Kidney (tissue), 14 donors: Measurements from ENCODE around the gene CALHM4. TPM values are rescaled to one million over a fixed set of nuclear protein-coding genes. Genes with fewer than 3 reads are reported as not detected.

ENCODE experiments used
- DNase-seq, 5 donors: peaks; one replicate each; pipeline ENCODE4 v3.0.0-alpha.2; 2013 to 2020
- FAIRE-seq: peaks from 2 replicates; lab custom pipeline; 2012; peaks lifted over from hg19 to GRCh38; lab: Jason Lieb, UNC
- H3K27ac ChIP-seq, 2 donors: one replicate each; pipeline ENCODE4 v1.7.0; 2013; ENCODE audit warnings: low read depth in 2 of 2, low read length in 2 of 2, inconsistent platforms in 1 of 2
- H3K27me3 ChIP-seq: one replicate; pipeline ENCODE4 v1.7.1; 2013; ENCODE audit warnings: low read length, inconsistent platforms; ENCODE audit not compliant: control insufficient read depth, insufficient read depth
- H3K36me3 ChIP-seq, 3 donors: one replicate each; pipeline versions ENCODE4 v1.7.0 to v1.7.1; 2013; ENCODE audit warnings: low read length in 3 of 3, control low read depth in 1 of 3, inconsistent platforms in 1 of 3; ENCODE audit not compliant: insufficient read depth in 3 of 3, control insufficient read depth in 2 of 3
- H3K4me1 ChIP-seq, 3 donors: one replicate each; pipeline versions ENCODE4 v1.7.0 to v1.7.1; 2013; ENCODE audit warnings: low read length in 3 of 3, inconsistent platforms in 1 of 3, low read depth in 1 of 3; ENCODE audit not compliant: control insufficient read depth in 2 of 3, insufficient read depth in 2 of 3
- H3K4me3 ChIP-seq, 3 donors: one replicate each; pipeline versions ENCODE4 v1.7.0 to v1.8.1; 2013; ENCODE audit warnings: low read length in 3 of 3, control low read depth in 1 of 3, inconsistent platforms in 1 of 3
- H3K9ac ChIP-seq, 3 donors: one replicate each; pipeline versions ENCODE4 v1.7.0 to v1.7.1; 2013; ENCODE audit warnings: low read length in 3 of 3, control low read depth in 1 of 3, inconsistent platforms in 1 of 3
- H3K9me3 ChIP-seq, 3 donors: one replicate each; pipeline versions ENCODE4 v1.7.0 to v1.7.1; 2013; ENCODE audit warnings: low read length in 3 of 3, control low read depth in 1 of 3, inconsistent platforms in 1 of 3; ENCODE audit not compliant: control insufficient read depth in 2 of 3, insufficient read depth in 1 of 3
- CTCF ChIP-seq: IDR thresholded peaks from 3 replicates; pipeline ENCODE4 v1.5.1; 2012; ENCODE audit warnings: mild to moderate bottlenecking, moderate library complexity, borderline replicate concordance; ENCODE audit not compliant: insufficient read depth; ENCODE audit errors: extremely low read depth
- intact Hi-C: fragments of 100-400 bp; cut with DNase I; formaldehyde crosslinking; loops from one replicate; pipeline ENCODE4 v1.11.1; 2022
- polyA plus RNA-seq: library from polyadenylated mRNA; stranded (reverse); fragments of 350-450 nt; fragmentation: Illumina TruSeq; extraction: RNeasy Lipid Tissue Mini Kit (QIAGEN cat#74804); gene quantifications from one replicate; pipeline ENCODE4 v1.2.3, GENCODE V29; 2014; ENCODE audit warnings: low read depth, low replicate concordance; ENCODE audit not compliant: insufficient read depth
- total RNA-seq: library from RNA; stranded (reverse); fragmentation: NEBNext Ultra II Directional; extraction: Animal tissue kit (Norgen Biotek cat#: 25700); gene quantifications from one replicate; pipeline ENCODE4 v1.2.1, GENCODE V29; 2021
- donor health status: control.
- donor health status: control.
- donor health status: control.
- donor health status: control.
- donor health status: control.
- donor health status: DM: yes; HTN: yes; CAD: no.
- donor health status: Normal renal cell carcinoma (clear cell type).

The CALHM4 gene
- total and polyA plus RNA-seq, 2 donors from 2014 or later: 0.60 TPM; not detected in 1

- H3K9ac ChIP-seq: no peak overlapping the region
- TF ChIP-seq CTCF: peak; percentile 68
- no peak overlapping the region for H3K4me3 ChIP-seq
- peak in 4 of 5 donors; percentile 45 to 78 (median 56) for DNase-seq
- H3K27me3 ChIP-seq: no peaks in the 10 kb centered on the region
- peak; percentile 69 for FAIRE-seq
- intact Hi-C loops: loop anchor here (10.0 kb wide), 1 partner anchor 237 kb away; no protein-coding TSS in a partner anchor
- peaks cover 2 to 7% (median 7%) of the 10 kb centered on the region in 3 donors for H3K4me1 ChIP-seq
- no peaks in the 10 kb centered on the region for H3K9me3 ChIP-seq
- no peaks in the 10 kb centered on the region for H3K36me3 ChIP-seq
- no peak overlapping the region for H3K27ac ChIP-seq
Measured at GRCh38 chr6:116531675-116532570, 21.6 kb upstream of the CALHM4 start.

GRCh38 chr6:116533233-116533957 lies 20.2 kb upstream of the CALHM4 start:
- Histone ChIP-seq H3K4me3 (no peak overlapping the region), H3K4me1 (peaks cover 2 to 8% (median 7%) of the 10 kb centered on the region in 3 donors), H3K36me3 (no peaks in the 10 kb centered on the region), H3K9ac (no peak overlapping the region), H3K27ac (no peak overlapping the region), H3K27me3 (no peaks in the 10 kb centered on the region), H3K9me3 (no peaks in the 10 kb centered on the region)
- intact Hi-C loops: loop anchor here (10.0 kb wide), 1 partner anchor 239 kb away; no protein-coding TSS in a partner anchor
- FAIRE-seq (no peak), DNase-seq (no peak)
- no peak for TF ChIP-seq CTCF

- Histone ChIP-seq H3K9ac (no peak overlapping the region), H3K9me3 (no peaks in the 10 kb centered on the region), H3K36me3 (no peaks in the 10 kb centered on the region), H3K4me3 (no peak overlapping the region), H3K27ac (no peak overlapping the region), H3K4me1 (peaks cover 0 to 8% (median 7%) of the 10 kb centered on the region in 3 donors), H3K27me3 (no peaks in the 10 kb centered on the region)
- intact Hi-C loops: loop anchor here (10.0 kb wide), 1 partner anchor 240 kb away; no protein-coding TSS in a partner anchor
- FAIRE-seq (no peak), DNase-seq (no peak)
- no peak for TF ChIP-seq CTCF
Measured at GRCh38 chr6:116535109-116535508, 18.4 kb upstream of the CALHM4 start.
